HG03196 (cell line): ENCODE results near the gene EIF2B4.

ENCODE experiments used
- ATAC-seq: cut with Tn5 transposase; IDR thresholded peaks from one replicate; pipeline ENCODE4 v1.9.1; 2021; ENCODE audit not compliant: unreplicated experiment

Gene EIF2B4

DNA sequence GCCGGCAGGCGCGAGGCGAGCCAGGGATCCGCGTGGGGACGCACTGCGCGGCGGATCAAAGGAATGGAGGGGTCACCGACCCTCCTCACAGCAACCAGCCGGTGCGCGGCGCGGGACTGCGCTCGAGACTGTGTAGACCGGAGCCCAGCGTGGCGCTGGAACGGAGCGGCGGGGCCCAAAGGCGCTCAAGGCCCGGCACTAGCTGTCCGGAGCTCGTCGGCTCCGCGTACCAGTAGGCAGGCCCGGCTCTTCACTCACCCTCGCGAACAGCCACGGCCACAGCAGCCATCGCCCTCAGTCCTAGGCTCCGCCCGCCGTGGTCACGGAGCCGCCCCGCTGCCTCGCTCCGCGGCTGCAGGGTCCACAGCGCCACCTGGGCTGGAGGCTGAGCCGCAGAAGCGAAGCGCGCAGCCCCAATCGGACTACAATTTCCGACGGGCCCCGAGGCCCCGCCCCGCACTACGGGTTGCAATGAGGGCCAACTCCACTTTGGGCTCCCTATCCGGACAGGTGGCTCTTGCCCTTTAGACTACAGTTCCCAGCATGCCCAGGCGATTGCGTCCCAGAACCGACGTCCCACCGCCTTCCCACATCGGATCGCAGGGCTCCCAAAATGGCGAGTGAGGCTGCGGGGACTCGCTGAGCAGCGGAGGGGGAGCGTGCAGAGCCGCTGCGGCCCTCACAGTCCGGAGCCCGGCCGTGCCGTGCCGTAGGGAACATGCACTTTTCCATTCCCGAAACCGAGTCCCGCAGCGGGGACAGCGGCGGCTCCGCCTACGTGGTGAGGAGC is at the start of gene EIF2B4, which contains the start of gene SNX17:
EIF2B4 (minus strand) TSS at position 313 of the 790 bp plus-strand sequence; CDS start at position 289, 24 bp downstream.
SNX17 (plus strand) TSS at position 591 of the 790 bp plus-strand sequence; CDS start at position 719, 128 bp downstream.
- peak; percentile 88 for ATAC-seq

DNA sequence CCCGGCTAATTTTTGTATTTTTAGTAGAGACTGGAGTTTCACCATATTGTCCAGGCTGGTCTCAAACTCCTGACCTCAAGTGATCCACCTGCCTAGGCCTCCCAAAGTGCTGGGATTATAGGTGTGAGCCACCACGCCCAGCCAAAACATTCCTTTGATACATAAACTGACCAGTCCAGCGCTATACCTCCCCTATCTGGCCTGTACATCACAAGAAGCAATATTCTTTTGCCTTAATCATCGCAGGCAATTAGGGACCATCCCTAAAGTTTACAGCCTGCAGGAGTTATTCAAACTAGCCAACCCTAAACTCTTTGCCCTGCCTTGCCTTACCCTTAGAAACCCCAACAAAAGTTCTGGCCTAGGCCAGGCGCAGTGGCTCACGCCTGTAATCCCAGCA is 46.0 kb upstream of the EIF2B4 start:
- no peak for ATAC-seq

DNA sequence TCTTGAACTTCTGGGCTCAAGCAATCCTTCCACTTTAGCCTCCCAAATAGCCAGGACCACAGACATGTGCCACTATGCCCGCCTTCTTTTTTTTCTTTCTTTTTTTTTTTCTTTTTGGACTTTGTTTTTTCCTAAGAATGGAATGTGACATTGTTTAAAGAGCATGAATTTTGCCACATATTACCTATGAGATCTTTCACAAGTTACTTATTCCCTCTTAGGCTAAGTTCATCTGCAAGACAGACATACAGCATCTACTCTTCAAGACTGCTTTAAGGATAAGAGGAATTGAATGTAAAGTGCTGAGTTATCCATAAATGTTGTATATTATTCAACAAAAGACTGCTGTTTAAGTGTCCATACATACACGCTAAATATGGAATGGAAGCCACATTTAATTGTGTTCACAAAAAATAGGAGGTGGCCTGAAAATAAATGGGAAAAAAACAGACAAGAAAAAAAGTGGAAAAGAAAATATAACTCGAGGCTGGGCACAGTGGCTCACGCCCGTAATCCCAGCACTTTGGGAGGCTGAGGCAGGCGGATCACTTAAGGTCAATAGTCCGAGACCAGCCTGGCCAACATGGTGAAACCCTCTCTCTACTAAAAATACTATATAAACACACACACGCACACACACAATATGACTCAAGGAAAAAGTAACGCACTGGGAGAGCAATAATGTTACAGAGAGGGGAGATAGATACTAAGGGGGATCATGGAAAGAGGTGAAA is 42.4 kb upstream of the EIF2B4 start:
- ATAC-seq: no peak

DNA sequence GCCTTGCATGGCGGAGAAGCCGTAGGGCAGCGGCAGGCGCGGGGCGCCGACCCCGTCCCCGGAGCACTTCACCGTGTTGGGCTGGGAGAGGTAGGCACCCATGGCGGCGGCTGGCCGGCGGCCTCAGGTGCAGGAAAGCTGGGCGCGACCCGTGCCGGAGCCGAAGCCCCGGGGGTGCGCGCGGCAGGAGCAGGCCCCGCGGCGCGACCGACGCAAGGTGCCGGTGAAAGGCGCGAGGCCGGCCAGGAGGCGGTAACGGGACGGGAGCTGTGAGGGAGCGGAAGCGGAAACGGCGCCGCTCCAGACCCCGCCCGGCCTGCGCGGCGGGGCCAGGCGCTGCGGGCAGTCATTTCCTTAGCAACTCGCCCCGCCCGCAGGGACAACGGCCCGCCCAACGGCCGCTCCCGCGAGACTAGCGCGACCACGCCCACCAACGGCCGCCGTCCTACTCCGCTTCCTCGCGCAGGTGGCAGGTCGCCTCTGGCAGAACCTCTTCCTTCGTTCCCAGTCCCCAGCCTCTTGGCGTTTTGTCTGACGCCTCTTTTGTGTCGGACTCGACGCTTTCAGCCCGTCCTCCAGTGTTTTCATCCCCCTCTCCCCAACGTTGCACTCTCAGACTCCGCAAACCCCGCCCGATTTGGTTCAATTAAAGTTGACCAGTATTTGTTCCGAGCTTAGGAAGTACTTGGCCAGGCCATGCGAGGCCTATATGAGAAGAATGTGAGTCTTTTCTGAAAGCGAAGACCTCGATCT is 39.4 kb upstream of the EIF2B4 start, which contains the start of gene PPM1G:
PPM1G (minus strand) TSS at position 271 of the 753 bp plus-strand sequence; CDS start at position 102, 169 bp downstream.
- peak; percentile 93 for ATAC-seq

DNA sequence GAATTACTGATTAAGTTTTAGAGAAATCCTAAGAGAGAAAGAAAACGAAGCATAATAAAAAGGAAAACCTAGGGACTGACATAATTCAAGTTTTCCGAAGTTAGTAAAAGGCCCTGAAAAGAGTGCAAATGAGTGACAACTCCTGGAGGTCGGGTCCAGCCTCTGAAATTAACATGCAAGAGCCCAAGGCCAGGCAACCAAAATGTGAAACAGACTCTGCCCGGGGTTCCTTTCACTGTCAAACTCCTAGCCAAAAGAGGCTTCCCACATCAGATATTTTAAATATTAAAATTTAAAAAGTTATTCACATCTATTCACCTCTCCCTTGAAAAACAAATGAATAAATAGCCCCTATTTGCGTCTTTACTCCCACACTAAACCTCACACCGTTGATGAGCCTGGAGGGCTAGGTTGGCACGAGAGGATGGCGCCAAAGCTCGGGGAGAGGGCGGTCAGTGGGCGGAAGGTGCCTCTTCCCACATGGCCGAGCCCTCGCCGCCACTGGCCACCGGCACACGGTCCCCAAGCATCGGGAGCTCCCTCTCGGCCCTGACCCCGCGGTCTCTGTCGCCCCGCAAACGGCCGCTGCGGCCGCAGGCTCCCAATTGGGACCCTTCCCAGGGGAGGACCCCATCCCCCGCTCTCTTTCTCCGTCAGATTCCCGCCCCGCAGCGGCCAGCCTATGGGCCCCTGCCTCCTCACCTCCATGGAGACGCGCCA is 38.6 kb upstream of the EIF2B4 start:
- peak; percentile 39 for ATAC-seq

DNA sequence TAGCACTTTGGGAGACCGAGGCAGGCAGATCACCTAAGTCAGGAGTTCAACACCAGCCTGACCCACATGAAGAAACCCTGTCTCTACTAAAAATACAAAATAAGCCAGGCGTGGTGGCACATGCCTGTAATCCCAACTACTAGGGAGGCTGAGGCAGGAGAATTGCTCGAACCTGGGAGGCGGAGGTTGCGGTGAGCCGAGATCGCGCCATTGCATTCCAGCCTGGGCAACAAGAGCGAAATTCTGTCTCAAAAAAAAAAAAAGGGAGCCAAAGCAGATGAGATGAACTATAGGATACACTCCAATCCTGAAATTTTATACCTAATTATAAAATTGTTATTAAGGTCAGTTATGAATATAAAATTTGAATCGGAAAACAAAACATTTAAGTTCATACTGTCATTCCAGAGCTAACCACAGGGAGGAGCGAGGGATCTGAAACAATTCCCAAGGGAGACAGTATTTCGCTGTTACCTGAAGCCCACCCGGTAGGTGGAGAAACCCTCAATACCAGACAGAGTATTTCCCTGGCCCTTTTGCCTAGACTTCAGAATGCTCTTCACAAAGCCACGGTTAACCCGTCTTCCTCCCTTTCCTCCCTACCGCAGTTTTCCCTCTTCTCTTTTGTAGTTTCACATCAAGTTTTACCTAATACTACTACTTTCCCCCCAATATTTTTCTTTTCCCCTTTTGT is 37.8 kb upstream of the EIF2B4 start:
- ATAC-seq: no peak

DNA sequence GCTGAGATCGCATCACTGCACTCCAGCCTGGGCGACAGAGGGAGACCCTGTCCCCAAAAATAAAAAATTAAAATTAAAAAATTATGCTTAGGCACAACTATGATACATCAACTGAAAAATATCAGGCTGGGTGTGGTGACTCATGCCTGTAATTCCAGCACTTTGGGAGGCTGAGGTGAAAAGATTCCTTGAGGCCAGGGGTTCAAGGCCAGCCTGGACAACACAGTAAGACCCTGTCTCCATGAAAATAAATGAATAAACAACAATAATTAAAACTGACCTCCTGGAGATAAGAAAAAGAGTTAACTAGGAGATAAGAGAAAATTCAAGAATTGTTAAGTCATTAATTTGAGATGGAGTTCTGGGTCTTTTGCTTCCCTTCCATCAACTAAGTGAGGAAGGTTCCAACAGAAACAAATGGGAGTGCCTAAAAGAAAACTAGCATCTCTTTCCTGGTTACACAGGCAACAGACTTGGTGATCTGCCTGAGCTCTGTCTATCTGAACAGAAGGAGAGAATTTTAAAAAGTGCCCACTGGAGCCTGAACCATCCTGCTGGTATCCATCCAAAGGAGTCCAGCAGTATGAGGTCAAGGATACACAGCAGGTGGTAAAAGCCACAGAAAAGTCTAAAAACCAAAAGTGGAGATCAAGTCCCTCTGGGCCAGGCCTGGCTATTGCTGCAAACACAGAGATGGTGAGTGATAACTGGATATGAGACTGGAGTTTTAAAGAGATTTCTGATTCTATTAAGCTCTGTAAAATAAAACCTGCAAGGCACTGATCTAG is 30.4 kb upstream of the EIF2B4 start:
- no peak for ATAC-seq

DNA sequence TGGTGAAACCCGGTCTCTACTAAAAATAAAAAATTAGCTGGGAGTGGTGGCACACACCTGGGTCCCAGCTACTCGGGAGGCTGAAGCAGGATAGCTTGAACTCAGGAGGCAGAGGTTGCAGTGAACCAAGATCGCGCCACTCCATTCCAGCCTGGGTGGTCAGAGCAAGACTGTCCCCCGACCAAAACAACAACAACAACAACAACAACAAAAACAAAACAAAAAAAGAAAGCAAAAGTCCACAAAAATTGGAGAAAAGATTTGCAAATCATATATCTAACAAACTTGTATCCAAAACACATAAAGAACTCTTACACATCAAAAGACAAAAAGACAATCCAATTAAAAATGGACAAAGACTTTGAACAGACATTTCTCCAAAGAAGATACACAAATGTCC is 28.8 kb upstream of the EIF2B4 start:
- no peak for ATAC-seq

DNA sequence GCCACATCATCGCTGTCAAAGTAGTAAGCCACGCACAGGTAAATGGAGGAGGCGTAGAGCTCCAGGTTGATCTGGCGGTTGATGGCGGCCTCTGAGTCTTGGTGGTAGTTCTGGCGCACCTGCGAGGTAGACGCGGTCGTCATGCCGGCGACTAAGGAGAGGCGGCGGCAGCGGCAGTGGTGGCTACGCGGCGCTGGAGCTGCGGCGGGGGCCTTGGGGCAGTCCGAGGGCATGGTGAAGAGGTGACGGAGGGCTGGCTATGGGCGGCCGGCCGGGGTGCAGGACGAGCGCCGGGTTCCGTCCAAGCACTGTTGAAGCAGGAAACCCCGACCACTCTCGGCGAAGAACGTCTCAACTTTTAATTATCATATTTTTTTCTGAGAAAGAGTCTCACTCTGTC is 23.1 kb upstream of the EIF2B4 start:
- ATAC-seq: no peak

DNA sequence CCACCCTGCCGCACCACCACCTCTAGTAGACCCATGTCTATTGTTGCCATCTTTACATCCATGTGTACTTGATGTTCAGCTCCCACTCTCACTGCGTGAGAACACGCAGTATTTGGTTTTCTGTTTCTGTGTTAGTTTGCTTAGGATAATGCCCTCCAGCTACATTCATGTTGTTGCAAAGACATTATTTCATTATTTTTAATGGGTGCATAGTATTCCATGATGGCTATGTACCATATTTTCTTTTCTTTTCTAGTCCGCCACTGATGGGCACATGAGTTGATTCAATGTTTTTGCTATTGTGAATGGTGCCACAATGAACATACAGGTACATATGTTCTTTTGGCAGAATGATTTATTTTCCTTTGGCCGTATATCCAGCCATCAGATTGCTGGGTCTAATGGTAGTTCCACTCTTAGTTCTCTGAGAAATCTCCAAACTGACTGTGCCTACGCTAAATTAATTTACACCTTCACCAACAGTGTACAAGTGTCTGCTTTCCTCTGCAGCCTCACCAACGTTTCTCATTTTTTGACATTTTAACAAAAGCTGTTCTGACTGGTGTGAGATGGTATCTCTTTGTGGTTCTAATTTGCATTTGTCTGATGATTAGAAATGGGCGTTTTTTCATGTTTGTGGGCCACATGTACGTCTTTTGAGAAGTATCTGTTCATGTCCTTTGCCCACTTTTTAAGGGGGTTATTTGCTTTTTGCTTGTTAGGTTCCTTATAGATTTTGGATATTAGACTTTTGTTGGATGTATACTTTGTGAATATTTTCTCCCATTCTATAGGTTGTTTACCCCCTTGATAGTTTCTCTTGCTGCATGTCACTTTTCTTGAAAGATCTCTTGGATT is 20.9 kb upstream of the EIF2B4 start:
- no peak for ATAC-seq

DNA sequence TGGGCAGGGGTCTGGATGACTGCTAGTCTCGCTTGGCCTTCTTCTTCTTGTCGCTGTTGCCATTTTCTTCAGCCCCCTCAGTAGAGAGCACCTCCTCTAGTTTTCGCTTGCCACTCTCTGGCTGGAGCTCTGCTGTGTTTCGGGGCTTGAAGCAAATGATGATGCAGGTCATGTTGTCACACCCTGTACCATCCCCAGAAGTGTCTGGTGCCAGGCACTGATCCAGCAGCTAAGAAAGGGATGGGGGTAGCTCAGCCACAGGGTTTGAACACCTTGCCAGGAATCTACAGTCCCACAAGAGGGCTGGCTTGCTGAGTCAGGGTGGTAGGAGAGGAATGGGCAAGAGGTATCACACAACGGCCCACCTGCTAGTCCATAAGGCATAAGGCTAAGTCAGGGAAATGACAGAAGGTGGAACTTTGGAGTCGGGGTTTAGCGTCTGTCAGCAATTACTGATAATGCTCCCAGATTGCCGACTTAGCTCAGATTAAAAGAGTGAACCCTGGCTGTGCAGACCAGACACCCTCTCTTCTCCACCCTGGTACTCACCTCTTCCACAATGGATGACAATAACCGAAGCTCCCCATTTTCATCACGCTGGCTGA is 11.5 kb upstream of the EIF2B4 start:
- ATAC-seq: no peak

DNA sequence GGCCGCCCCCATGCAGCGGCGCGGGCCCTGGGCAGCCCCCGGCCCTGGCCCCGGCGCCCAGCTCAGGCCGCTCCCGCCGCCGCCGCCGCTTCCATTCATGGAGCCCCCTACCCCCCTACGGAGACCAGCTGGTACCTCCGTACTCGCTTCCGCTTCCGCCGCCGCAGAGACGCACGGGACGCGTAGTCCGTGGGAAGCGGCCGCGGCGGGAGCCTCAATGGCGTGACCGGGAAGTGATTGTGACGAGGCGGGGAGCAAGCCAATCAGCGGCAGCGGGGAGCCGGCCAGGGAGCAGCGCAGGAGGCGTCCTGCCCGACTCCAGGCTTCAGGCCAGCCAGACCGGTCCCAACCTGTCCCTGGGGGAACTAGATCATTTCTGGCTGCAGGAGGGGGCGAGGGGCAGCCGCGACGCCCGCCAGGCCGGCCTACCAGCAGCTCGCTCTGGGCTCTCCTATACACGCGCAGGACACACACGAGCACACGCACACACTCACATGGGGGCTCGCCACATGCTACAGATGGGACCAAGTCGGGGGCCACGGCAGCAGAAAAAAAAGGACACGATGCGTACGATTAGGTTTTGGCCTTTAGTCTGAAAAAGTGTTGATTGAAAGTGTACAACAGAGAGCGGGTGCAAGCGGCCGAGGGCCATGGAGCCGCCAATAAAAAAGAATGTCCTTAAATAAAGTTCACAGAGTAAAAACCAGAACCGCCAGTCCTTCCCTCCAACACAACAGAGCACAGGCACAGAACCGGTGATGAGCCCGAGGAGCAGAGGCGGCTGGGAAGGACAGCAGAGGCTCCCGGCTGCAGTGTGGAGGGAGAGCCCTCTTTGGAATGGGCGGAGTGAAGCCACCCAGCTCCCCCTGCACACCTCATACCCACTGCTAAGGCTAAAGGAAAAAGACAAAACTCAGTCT is 10.7 kb upstream of the EIF2B4 start, which contains the start of gene ZNF513:
ZNF513 (minus strand) TSS at position 109 of the 920 bp plus-strand sequence. CDS start 208 bp downstream, outside the sequence.
- peak; percentile 73 for ATAC-seq

DNA sequence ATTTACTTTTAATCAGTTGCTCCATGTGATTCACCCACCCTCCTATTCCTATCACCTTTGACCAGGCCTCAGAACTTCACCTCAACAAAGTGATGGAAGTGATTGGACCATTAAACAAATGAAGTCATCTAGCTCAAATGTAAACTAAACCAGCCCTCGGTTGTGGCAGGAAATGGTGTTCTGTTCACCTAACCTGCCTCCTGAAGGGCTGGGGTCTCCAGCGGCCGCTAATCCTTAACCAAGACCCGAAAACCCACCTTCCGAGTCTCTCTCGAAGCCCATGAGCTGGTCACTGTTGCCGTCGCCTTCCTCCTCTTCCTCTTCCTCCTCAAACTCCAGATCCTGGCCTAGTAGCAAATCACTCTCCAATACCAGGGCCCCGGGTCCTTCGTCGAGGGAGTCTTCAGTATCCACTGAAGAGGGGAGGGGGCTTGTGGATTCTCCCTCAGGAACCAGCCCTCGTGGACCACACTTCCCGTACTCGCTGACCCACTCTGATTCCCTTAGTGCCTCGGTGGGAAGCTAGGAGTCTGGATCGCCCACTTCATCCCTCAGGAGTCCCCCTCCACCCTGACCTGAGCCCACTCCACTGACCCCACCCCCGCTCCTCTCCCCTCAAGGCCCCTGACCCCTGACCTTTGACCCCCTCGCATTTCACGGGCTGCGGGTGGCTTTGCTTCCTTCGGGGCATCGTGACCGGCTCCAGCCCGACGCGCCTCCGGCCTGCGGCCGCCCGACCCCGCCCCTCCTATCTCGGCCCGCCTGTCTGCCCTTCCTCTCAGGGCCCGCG is 9.9 kb upstream of the EIF2B4 start:
- ATAC-seq: peak; percentile 24

DNA sequence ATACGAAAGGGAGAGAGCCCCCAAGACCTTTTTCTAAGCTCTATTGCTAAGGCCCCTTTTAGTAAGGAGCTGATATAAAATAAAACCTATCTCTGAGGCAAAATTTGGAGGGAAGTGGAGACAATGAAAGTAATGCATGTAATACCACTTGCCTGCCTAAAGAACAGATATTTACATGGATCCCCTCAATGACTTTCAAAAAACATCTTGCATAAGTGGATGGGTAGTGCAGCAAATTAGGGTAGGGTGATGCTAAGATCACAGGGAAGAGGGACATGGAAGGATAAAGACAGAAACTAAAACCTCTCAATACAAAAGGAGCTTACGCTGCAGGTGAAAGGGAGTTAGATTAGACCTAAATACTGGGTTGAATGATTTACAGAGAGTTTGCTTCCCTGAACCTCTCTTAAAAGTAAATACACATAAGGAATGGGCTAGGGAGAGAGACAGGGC is 9.3 kb upstream of the EIF2B4 start:
- no peak for ATAC-seq

DNA sequence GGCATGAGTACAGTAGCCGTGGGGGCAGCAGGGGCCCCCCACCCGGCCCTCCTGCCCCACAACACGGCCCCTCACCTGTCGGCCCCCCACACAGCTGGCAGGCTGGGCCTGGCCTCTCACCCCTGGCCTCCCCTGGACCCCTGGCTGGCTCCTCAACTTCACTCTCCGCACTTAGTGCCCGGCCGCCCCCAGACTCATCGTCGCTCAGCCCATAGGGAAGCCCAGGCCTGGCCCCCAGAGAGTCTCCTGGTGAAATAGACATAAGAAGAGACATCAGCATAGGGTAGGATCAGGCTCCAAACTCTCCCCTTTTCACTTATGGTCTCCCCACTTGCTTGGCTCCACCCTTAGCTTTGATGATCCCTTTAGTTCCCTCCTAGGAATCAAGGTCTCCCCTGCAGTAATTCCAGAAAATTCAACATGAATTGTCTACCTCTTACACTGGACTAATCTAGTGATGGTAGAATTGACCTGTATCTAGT is 8.7 kb upstream of the EIF2B4 start:
- no peak for ATAC-seq
